Purkinje cell (primary cell): ENCODE results near the gene CUL9. TPM values are rescaled to one million over a fixed set of nuclear protein-coding genes. Genes with fewer than 3 reads are reported as not detected.

Source experiments
- polyA plus RNA-seq: library from polyadenylated mRNA; unstranded; fragments of >200 nt; fragmentation: Nextera tagmentation; gene quantifications from 2 replicates; pipeline ENCODE4 v1.2.1, GENCODE V29; 2014

Gene CUL9
- polyA plus RNA-seq = 2.7 and 5.5 TPM in 2 replicates

GRCh38 chr6:43181942-43182860, at the start of gene CUL9:
CUL9 (plus strand) TSS chr6:43182196; CDS start chr6:43184311, 2,115 bp downstream.

GRCh38 chr6:43170931-43171706, 10.9 kb upstream of the CUL9 start, which contains the start of gene SRF:
SRF (plus strand) TSS chr6:43171269; CDS start chr6:43171657, 388 bp downstream.

GRCh38 chr6:43228951-43229802, 47.2 kb downstream of the CUL9 start, which contains the start of gene DNPH1:
DNPH1 (minus strand) TSS chr6:43229481; CDS start chr6:43229456, 25 bp downstream.

GRCh38 chr6:43242908-43243663, 61.1 kb downstream of the CUL9 start, which contains the start of gene TTBK1:
TTBK1 (plus strand) TSS chr6:43243481; CDS start chr6:43246661, 3,180 bp downstream.

Other genes with a start within 250 kb of the CUL9 start
- 0.85 TPM in 1 of 2 replicates, not detected in the other for gene GNMT, start 221.4 kb upstream of the CUL9 start, polyA plus RNA-seq
- gene PEX6, start 203.0 kb upstream of the CUL9 start, polyA plus RNA-seq = 1.8 and 3.6 TPM in 2 replicates
- 14.2 and 30.0 TPM in 2 replicates for gene PPP2R5D, start 197.6 kb upstream of the CUL9 start, polyA plus RNA-seq
- 163 and 191 TPM in 2 replicates for gene MEA1, start 168.2 kb upstream of the CUL9 start, polyA plus RNA-seq
- gene KLHDC3, start 167.9 kb upstream of the CUL9 start, polyA plus RNA-seq = 23.8 and 31.7 TPM in 2 replicates
- gene RRP36, start 160.6 kb upstream of the CUL9 start, polyA plus RNA-seq = 26.2 and 30.9 TPM in 2 replicates
- gene CUL7, start 128.3 kb upstream of the CUL9 start, polyA plus RNA-seq = 0.74 and 2.5 TPM in 2 replicates
- gene MRPL2, start 122.8 kb upstream of the CUL9 start, polyA plus RNA-seq = 48.1 and 61.6 TPM in 2 replicates
- gene KLC4, start 122.6 kb upstream of the CUL9 start, polyA plus RNA-seq = 7.8 and 17.5 TPM in 2 replicates
- gene PTK7, start 105.9 kb upstream of the CUL9 start, polyA plus RNA-seq = not detected in 2 replicates
- 0.74 and 0.99 TPM in 2 replicates for gene SRF, start 10.9 kb upstream of the CUL9 start, polyA plus RNA-seq
- gene DNPH1, start 47.3 kb downstream of the CUL9 start, polyA plus RNA-seq = 8.7 and 9.2 TPM in 2 replicates
- 0.62 and 0.66 TPM in 2 replicates for gene TTBK1, start 61.3 kb downstream of the CUL9 start, polyA plus RNA-seq
- gene SLC22A7, start 116.1 kb downstream of the CUL9 start, polyA plus RNA-seq = 0.63 TPM in 1 of 2 replicates, not detected in the other
- 1.6 and 2.4 TPM in 2 replicates for gene CRIP3, start 126.6 kb downstream of the CUL9 start, polyA plus RNA-seq
- 7.5 and 12.4 TPM in 2 replicates for gene ZNF318, start 187.5 kb downstream of the CUL9 start, polyA plus RNA-seq
- gene ABCC10, start 245.3 kb downstream of the CUL9 start, polyA plus RNA-seq = 3.1 and 6.2 TPM in 2 replicates